ENCODE data around the gene HIVEP2.

GRCh38 chr6:142984386-142984785, 39.4 kb upstream of the HIVEP2 start:
- TF ChIP-seq USF2 (IDR thresholded peaks at IDR 0.05) (no peak), MAFK (IDR thresholded peaks at IDR 0.05; ENCODE audit: partially characterized antibody) (no peak)
